ENCODE measurements around the gene MACROH2A2. TPM values are rescaled to one million over a fixed set of nuclear protein-coding genes. Genes with fewer than 3 reads are reported as not detected.

The MACROH2A2 gene
- total RNA-seq, 3 donors from 2014 or later (not counting 1 experiment from before 2014, with no cell fraction given): 0.78 to 1.4 (median 1.1) TPM

DNA sequence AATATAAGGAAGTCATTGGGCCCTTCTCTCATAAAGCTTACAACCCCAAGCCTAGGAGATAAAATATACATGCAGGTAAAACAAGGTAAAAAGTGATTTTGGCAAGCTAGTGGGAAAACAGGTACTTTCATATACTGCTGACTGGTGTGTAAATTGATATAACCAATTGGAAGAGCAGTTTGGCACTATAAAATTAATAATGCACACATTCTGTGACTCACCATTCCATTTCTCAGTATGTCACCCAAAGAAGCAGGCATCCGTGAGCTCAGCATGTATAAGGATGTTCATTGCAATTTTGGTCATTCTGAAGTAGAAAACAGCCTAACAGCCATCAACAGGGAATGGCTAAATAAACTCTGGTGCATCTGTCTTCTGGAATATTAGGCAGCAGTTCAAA, 2.9 kb downstream of the MACROH2A2 start:
- no peaks in the 10 kb centered on the region for H3K9me3 ChIP-seq (ENCODE audit: control insufficient read depth, insufficient read depth, low read length)
- H3K36me3 ChIP-seq (ENCODE audit: control insufficient read depth, insufficient read depth, low read length): no peaks in the 10 kb centered on the region
- H3K36me3 Mint-ChIP-seq: no peaks in the 10 kb centered on the region
- H3K9me3 Mint-ChIP-seq: no peaks in the 10 kb centered on the region
- H3K27ac ChIP-seq (ENCODE audit: low read length): no peak overlapping the region
- TF ChIP-seq, protein P1, sequence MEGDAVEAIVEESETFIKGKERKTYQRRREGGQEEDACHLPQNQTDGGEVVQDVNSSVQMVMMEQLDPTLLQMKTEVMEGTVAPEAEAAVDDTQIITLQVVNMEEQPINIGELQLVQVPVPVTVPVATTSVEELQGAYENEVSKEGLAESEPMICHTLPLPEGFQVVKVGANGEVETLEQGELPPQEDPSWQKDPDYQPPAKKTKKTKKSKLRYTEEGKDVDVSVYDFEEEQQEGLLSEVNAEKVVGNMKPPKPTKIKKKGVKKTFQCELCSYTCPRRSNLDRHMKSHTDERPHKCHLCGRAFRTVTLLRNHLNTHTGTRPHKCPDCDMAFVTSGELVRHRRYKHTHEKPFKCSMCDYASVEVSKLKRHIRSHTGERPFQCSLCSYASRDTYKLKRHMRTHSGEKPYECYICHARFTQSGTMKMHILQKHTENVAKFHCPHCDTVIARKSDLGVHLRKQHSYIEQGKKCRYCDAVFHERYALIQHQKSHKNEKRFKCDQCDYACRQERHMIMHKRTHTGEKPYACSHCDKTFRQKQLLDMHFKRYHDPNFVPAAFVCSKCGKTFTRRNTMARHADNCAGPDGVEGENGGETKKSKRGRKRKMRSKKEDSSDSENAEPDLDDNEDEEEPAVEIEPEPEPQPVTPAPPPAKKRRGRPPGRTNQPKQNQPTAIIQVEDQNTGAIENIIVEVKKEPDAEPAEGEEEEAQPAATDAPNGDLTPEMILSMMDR (IDR thresholded peaks at IDR 0.05): no peak
- peaks cover 41 to 48% of the 10 kb centered on the region in 2 donors for H3K27me3 Mint-ChIP-seq (ENCODE audit: low read depth in 2 of 2)
- H3K4me1 ChIP-seq (ENCODE audit: control insufficient read depth, insufficient read depth, low read length): peaks cover 9% of the 10 kb centered on the region
- peaks cover 25% of the 10 kb centered on the region for H3K27me3 ChIP-seq (ENCODE audit: control insufficient read depth, insufficient read depth, low read length)
- H3K4me3 ChIP-seq (ENCODE audit: low read length): no peak overlapping the region
- H3K4me1 Mint-ChIP-seq: peaks cover 0 to 8% of the 10 kb centered on the region in 2 donors
- WGBS (ENCODE audit: insufficient coverage): 100% methylated on average over 1 of the region's 1 CpG
- intact Hi-C loops (cut with micrococcal nuclease): no loop called here
- H3K4me3 Mint-ChIP-seq: no peak overlapping the region
- DNase-seq: no peak
- no peak for ATAC-seq
- no peak overlapping the region for H3K27ac Mint-ChIP-seq

DNA sequence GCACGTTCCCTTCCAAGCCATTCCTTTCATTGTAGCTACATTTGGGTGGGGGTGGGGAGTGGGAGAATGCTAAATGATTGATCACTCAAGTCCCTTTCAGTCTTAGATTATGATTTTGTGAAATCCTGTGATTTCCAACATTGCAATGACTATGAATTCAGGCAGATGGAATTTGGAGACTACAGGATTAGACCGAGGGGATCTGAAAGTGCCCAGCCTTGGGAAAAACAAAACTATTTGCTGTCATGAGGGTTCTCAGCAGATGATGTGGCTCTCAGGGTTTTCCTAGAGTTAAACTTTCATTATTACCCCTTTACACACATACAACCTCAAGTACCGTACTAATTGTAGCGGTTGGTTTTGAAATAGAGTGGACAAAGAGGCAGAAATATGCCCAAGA, 4.7 kb downstream of the MACROH2A2 start:
- Histone ChIP-seq H3K4me1 (ENCODE audit: control insufficient read depth, insufficient read depth, low read length) (peaks cover 8% of the 10 kb centered on the region), H3K9me3 (ENCODE audit: control insufficient read depth, insufficient read depth, low read length) (no peaks in the 10 kb centered on the region), H3K4me3 (ENCODE audit: low read length) (no peak overlapping the region), H3K27me3 (ENCODE audit: control insufficient read depth, insufficient read depth, low read length) (peaks cover 11% of the 10 kb centered on the region), H3K36me3 (ENCODE audit: control insufficient read depth, insufficient read depth, low read length) (no peaks in the 10 kb centered on the region), H3K27ac (ENCODE audit: low read length) (no peak overlapping the region)
- TF ChIP-seq, protein P1 (IDR thresholded peaks at IDR 0.05): no peak
- Mint-ChIP-seq H3K27ac (no peak overlapping the region), H3K9me3 (no peaks in the 10 kb centered on the region), H3K4me3 (no peak overlapping the region), H3K4me1 (peaks cover 0 to 6% of the 10 kb centered on the region in 2 donors), H3K27me3 (ENCODE audit: low read depth in 2 of 2) (peaks cover 26 to 30% of the 10 kb centered on the region in 2 donors), H3K36me3 (no peaks in the 10 kb centered on the region)
- intact Hi-C loops (cut with micrococcal nuclease): no loop called here
- no peak for ATAC-seq
- DNase-seq: no peak
- WGBS (ENCODE audit: insufficient coverage): 88% methylated on average over 2 of the region's 4 CpGs

DNA sequence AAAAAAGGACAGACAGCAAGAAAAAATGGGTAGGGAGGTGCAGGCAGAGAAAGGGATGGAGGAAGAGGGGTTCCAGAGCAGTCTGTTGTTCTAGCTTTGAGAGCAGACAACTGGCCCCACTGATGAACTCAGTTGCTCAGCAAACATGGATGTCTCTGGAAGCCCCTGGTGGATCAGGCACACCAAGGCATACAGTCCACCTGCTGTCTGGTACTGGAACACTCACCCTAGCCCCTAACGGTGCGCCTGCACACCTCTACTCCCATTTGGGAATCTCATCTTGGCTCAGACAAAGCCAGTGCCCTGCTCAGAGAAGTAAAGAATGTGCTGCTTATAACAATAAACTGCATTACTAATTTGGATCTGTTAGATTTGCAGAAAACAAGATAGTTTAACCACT, 7.7 kb downstream of the MACROH2A2 start:
- no peak overlapping the region for H3K27ac Mint-ChIP-seq
- no peak for ATAC-seq

More for the DNA sequence above, 7.7 kb downstream of the MACROH2A2 start:
- intact Hi-C loops (cut with micrococcal nuclease): no loop called here
- H3K36me3 Mint-ChIP-seq: no peaks in the 10 kb centered on the region
- Histone ChIP-seq H3K4me1 (ENCODE audit: control insufficient read depth, insufficient read depth, low read length) (no peaks in the 10 kb centered on the region), H3K4me3 (ENCODE audit: low read length) (no peak overlapping the region), H3K27me3 (ENCODE audit: control insufficient read depth, insufficient read depth, low read length) (no peaks in the 10 kb centered on the region), H3K36me3 (ENCODE audit: control insufficient read depth, insufficient read depth, low read length) (no peaks in the 10 kb centered on the region), H3K9me3 (ENCODE audit: control insufficient read depth, insufficient read depth, low read length) (no peaks in the 10 kb centered on the region), H3K27ac (ENCODE audit: low read length) (no peak overlapping the region)
- H3K4me1 Mint-ChIP-seq: no peaks in the 10 kb centered on the region
- no peaks in the 10 kb centered on the region for H3K9me3 Mint-ChIP-seq
- TF ChIP-seq, protein P1 (IDR thresholded peaks at IDR 0.05): no peak
- H3K4me3 Mint-ChIP-seq: no peak overlapping the region
- H3K27me3 Mint-ChIP-seq (ENCODE audit: low read depth in 2 of 2): peaks cover 13 to 20% of the 10 kb centered on the region in 2 donors
- DNase-seq: no peak
- 83% methylated on average over 2 of the region's 2 CpGs for WGBS (ENCODE audit: insufficient coverage)
